PC-9 (cell line): ENCODE data around the gene CCL7. TPM values are rescaled to one million over a fixed set of nuclear protein-coding genes. Genes with fewer than 3 reads are reported as not detected.

ENCODE experiments used
- BruUV-seq: library from RNA; stranded (reverse); fragments of 400-500 nt; replicated peaks from 2 replicates; lab custom pipeline; 2021; lab: Mats Ljungman, UMichigan
- CTCF ChIA-PET: fragments of 300-600 bp; sonication (Branson Sonifier 250); formaldehyde crosslinking; loops from one replicate; lab custom pipeline; 2022; ENCODE audit warnings: antibody characterized with exemption; lab: Charles Lee
- POLR2A ChIA-PET: fragments of 300-600 bp; sonication (Branson Sonifier 250); formaldehyde crosslinking; loops from one replicate; lab custom pipeline; 2022; ENCODE audit warnings: antibody characterized with exemption; ENCODE audit not compliant: unreplicated experiment; lab: Charles Lee
- DNase-seq, 2 experiments: peaks; one replicate each; pipeline versions ENCODE4 v3.0.0 to v3.0.0-alpha.2; 2015 to 2022; ENCODE audit warnings: mixed read lengths in 1 of 2
- H2AFZ ChIP-seq: fragments of 200-600 bp; sonication (generic); 2 replicates; pipeline ENCODE4 v1.8.1; 2017; ENCODE audit warnings: antibody characterized with exemption
- H3F3A ChIP-seq: fragments of 200-600 bp; sonication (generic); 2 replicates; pipeline ENCODE4 v1.8.1; 2017; ENCODE audit warnings: antibody characterized with exemption, mild to moderate bottlenecking, low read depth; ENCODE audit not compliant: insufficient read depth
- H3K27ac ChIP-seq: fragments of 200-600 bp; sonication (generic); 2 replicates; pipeline ENCODE4 v1.6.1; 2016; ENCODE audit warnings: mixed run types
- H3K27me3 ChIP-seq: fragments of 200-600 bp; sonication (generic); 2 replicates; pipeline ENCODE4 v1.6.1; 2016; ENCODE audit warnings: low read depth, mixed run types; ENCODE audit not compliant: insufficient read depth
- H3K36me3 ChIP-seq: fragments of 200-600 bp; sonication (generic); 2 replicates; pipeline ENCODE4 v1.6.1; 2016; ENCODE audit warnings: low read depth, mixed run types
- H3K4me1 ChIP-seq: fragments of 200-600 bp; sonication (generic); replicated peaks from 2 replicates; pipeline ENCODE4 v1.6.1; 2016; ENCODE audit warnings: mixed run types; ENCODE audit not compliant: insufficient read depth
- H3K4me2 ChIP-seq: fragments of 200-600 bp; sonication (generic); 2 replicates; pipeline ENCODE4 v1.6.1; 2017; ENCODE audit warnings: mixed run types
- H3K4me3 ChIP-seq: fragments of 200-600 bp; sonication (generic); 2 replicates; pipeline ENCODE4 v1.6.1; 2016; ENCODE audit warnings: mixed run types
- H3K79me2 ChIP-seq: fragments of 200-600 bp; sonication (generic); 2 replicates; pipeline ENCODE4 v1.6.1; 2017; ENCODE audit warnings: low read depth, mixed run types
- H3K9me2 ChIP-seq: fragments of 200-600 bp; sonication (generic); 2 replicates; pipeline ENCODE4 v1.8.1; 2017; ENCODE audit warnings: mild to moderate bottlenecking; ENCODE audit not compliant: insufficient read depth
- H3K9me3 ChIP-seq: fragments of 200-600 bp; sonication (generic); 2 replicates; pipeline ENCODE4 v1.8.1; 2016; ENCODE audit warnings: low read depth; ENCODE audit not compliant: insufficient read depth
- H4K20me1 ChIP-seq: fragments of 200-600 bp; sonication (generic); 2 replicates; pipeline ENCODE4 v1.8.1; 2017; ENCODE audit not compliant: insufficient read depth
- EZH2 ChIP-seq: fragments of 200-600 bp; sonication (generic); IDR thresholded peaks from 2 replicates; pipeline ENCODE4 v1.8.0; 2017; ENCODE audit warnings: antibody characterized with exemption, low read depth
- intact Hi-C: fragments of 100-400 bp; cut with micrococcal nuclease; formaldehyde crosslinking; loops from one replicate; pipeline ENCODE4 v1.10.0; 2022; ENCODE audit not compliant: unreplicated experiment
- total RNA-seq: library from RNA; stranded (reverse); gene quantifications from 2 replicates; pipeline ENCODE4 v1.2.3, GENCODE V29; 2021
- TF ChIP-seq, protein P1 (sequence below): fragments of 200-600 bp; sonication (generic); conservative IDR thresholded peaks from 2 replicates; pipeline ENCODE4 v1.6.1; 2017; ENCODE audit warnings: mixed run types, antibody characterized with exemption, mild to moderate bottlenecking, moderate library complexity

CCL7 gene
- total RNA-seq, 1 experiment from 2014 or later = not detected

DNA sequence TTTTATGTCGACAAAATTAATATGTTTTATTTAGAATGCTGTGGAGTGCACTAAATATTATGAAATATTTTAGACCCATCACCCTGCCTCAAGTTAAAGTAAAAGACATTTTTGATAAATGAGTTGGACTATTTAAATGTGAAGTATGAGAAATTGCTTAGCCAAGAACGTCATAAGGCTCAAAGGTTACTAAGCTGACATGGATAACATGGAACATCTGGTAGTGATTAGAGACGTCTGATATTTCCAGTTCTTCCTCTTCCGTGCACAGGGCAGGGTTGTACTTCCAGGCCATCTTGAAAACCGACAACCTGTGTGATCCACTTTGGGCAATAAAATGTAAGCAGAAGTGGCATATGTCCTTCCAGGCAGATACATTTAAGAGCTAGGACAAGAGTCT, 42.1 kb downstream of the CCL7 start:
- Histone ChIP-seq H2AFZ (no peak overlapping the region), H3K27me3 (peaks cover 17% of the 10 kb centered on the region), H3F3A (no peaks in the 10 kb centered on the region), H3K4me3 (no peak overlapping the region), H3K27ac (no peak overlapping the region), H4K20me1 (no peaks in the 10 kb centered on the region), H3K4me1 (no peaks in the 10 kb centered on the region), H3K36me3 (no peaks in the 10 kb centered on the region), H3K9me2 (no peaks in the 10 kb centered on the region), H3K4me2 (no peak overlapping the region), H3K79me2 (no peaks in the 10 kb centered on the region), H3K9me3 (no peaks in the 10 kb centered on the region)
- DNase-seq = no peak
- CTCF ChIA-PET = no interaction called here
- intact Hi-C loops = no loop called here
- POLR2A ChIA-PET = no interaction called here
- no TSS peak for BruUV-seq
- TF ChIP-seq EZH2 = no peak
- TF ChIP-seq, protein P1, sequence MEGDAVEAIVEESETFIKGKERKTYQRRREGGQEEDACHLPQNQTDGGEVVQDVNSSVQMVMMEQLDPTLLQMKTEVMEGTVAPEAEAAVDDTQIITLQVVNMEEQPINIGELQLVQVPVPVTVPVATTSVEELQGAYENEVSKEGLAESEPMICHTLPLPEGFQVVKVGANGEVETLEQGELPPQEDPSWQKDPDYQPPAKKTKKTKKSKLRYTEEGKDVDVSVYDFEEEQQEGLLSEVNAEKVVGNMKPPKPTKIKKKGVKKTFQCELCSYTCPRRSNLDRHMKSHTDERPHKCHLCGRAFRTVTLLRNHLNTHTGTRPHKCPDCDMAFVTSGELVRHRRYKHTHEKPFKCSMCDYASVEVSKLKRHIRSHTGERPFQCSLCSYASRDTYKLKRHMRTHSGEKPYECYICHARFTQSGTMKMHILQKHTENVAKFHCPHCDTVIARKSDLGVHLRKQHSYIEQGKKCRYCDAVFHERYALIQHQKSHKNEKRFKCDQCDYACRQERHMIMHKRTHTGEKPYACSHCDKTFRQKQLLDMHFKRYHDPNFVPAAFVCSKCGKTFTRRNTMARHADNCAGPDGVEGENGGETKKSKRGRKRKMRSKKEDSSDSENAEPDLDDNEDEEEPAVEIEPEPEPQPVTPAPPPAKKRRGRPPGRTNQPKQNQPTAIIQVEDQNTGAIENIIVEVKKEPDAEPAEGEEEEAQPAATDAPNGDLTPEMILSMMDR = no peak

DNA sequence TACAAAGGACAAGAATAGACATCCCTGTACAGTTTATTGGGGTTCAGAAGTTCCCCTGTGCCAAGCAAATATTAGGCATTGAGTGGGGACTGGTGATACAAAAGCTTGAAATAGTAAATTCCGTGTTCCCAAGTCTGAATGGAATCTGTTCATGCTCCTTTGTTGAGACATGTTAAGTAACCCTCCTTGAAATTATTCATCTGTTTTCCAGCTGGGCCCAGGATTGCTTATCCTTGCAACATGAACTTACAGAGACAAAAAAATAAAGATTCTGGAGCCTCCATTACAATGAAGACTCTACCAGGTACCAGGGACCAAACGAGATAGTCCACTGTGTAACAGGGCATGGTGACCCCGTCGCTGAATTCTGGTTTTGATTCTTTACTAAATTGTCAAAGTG, 43.1 kb downstream of the CCL7 start:
- no peak for TF ChIP-seq EZH2
- TF ChIP-seq, protein P1 = no peak

DNA sequence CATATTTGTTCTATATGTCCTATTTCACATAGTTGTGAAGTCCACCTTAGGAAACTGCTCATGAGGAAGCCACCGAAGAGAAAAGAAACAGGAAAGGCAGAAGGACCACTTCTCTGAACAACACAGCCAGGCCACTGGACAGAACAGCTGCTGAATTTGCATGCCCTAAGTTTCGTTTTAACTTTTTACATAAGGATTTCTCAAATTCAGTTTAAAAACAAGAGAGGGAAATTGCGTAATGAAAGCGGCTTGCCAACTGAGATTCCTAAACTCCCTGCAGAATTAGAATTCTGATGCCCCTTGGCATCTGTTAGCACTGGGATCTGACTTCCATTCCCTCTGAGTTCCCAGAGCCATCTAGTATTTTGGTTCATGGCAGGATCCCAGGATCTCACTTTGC, 44.3 kb downstream of the CCL7 start:
- DNase-seq = no peak
- no peaks in the 10 kb centered on the region for H3K9me3 ChIP-seq
- H3K27ac ChIP-seq = no peak overlapping the region
- TF ChIP-seq, protein P1 = no peak
- no peak for TF ChIP-seq EZH2
- no TSS peak for BruUV-seq
- no peaks in the 10 kb centered on the region for H3K36me3 ChIP-seq
- peaks cover 16% of the 10 kb centered on the region for H3K27me3 ChIP-seq
- no peak overlapping the region for H2AFZ ChIP-seq
- no peak overlapping the region for H3K4me2 ChIP-seq
- no peaks in the 10 kb centered on the region for H3K4me1 ChIP-seq
- no peaks in the 10 kb centered on the region for H3K79me2 ChIP-seq
- no peaks in the 10 kb centered on the region for H4K20me1 ChIP-seq
- no peaks in the 10 kb centered on the region for H3F3A ChIP-seq
- ChIA-PET CTCF (no interaction called here), POLR2A (no interaction called here)
- intact Hi-C loops = no loop called here
- H3K4me3 ChIP-seq = no peak overlapping the region
- H3K9me2 ChIP-seq = no peaks in the 10 kb centered on the region

More for the DNA sequence above, 43.1 kb downstream of the CCL7 start:
- no peak overlapping the region for H2AFZ ChIP-seq
- no peak for DNase-seq
- CTCF ChIA-PET = no interaction called here
- H3K36me3 ChIP-seq = no peaks in the 10 kb centered on the region
- intact Hi-C loops = no loop called here
- peaks cover 16% of the 10 kb centered on the region for H3K27me3 ChIP-seq
- POLR2A ChIA-PET = no interaction called here
- H3K27ac ChIP-seq = no peak overlapping the region
- no peaks in the 10 kb centered on the region for H3K79me2 ChIP-seq
- no peaks in the 10 kb centered on the region for H3K4me1 ChIP-seq
- no peaks in the 10 kb centered on the region for H3K9me3 ChIP-seq
- no peaks in the 10 kb centered on the region for H4K20me1 ChIP-seq
- BruUV-seq = no TSS peak
- H3F3A ChIP-seq = no peaks in the 10 kb centered on the region
- H3K4me2 ChIP-seq = no peak overlapping the region
- no peak overlapping the region for H3K4me3 ChIP-seq
- no peaks in the 10 kb centered on the region for H3K9me2 ChIP-seq
